T-helper 9 cell (primary cell): ENCODE data around the gene TOGARAM1.

ENCODE experiments used
- DNase-seq: peaks from one replicate; pipeline ENCODE4 v3.0.0-alpha.2; 2020

Gene TOGARAM1

DNA sequence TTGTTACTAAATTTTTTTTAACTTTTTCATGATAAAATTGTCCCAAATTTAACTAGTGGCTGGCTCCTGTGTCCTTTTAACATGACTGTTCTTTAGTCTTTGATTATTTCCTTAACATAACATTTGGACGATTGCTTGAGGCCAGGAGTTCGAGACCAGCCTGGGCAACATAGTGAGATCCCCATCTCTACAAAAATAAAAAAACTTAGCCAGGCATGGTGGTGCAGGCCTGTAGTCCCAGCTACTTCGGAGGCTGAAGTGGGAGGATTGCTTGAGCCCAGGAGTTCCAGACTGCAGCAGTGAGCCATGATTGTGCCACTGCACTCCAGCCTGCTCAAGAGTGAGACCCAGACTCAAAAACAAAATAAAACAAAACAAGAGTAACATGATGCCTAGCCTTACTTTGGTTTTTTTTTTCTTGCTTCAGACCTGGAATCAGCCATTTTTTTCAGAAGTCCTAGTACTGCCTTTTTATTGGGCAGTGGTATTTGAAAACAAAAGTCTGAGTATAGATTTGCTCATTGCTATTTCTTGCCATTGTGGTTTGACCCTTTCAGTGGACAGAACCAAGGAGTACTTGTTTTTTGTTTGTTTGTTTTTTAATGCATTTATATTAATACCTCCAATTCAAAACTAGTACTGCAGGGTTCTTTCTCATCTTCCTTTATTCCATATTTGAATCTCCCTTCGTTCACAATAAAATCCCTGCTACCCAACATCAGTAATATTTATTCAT is 4.8 kb downstream of the TOGARAM1 start:
- no peak for DNase-seq

DNA sequence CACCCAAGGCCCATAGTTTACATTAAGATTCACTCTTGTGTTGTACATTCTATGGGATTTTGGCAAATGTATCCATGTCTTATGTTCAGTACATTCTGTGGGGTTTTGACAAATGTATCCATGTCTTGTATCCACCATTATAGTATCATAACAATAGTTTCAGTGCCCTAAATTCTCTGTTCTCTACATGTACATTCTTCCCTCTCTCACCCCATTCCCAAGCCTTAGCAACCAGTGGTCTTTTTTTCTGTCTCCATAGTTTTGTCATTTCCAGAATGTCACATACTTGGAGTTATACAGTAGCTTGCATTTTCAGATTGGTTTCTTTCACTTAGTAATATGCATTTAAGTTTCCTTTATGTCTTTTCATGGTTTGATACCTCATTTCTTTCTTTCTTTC is 6.7 kb downstream of the TOGARAM1 start:
- no peak for DNase-seq

DNA sequence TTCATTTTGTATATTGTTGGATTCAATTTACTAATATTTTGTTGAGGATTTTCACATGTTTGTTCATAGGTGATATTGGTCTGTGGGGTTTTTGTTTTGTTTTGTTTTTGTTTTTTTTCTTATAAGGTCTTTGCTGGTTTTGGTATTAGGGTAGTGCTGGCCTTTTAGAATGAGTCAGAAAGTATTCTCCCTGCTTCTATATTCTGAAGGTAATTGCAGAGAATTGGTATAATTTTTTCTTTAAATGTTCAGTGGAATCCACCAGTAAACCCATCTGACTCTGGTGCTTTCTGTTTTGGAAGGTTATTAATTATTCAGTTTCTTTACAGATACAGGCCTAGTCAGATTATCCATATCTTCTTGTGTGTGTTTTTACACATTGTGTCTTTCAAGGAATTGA is 8.9 kb downstream of the TOGARAM1 start:
- no peak for DNase-seq

DNA sequence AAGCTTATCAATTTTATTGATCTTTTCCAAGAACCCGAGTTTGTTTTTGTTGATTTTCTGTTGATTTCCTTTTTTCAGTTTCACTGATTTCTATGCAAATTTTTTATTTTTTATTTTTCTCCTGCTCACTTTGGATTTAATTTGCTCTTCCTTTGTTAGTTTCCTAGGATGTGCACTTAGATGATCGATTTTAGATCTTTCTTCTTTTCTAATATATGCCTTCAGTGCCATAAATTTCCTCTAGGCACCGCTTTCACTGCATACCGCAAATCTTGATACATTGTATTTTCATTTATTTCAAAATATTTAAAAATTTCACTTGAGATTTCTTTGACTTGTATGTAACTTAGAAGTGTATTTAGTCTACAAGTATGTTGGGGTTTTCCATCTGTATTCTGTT is 9.5 kb downstream of the TOGARAM1 start:
- no peak for DNase-seq

DNA sequence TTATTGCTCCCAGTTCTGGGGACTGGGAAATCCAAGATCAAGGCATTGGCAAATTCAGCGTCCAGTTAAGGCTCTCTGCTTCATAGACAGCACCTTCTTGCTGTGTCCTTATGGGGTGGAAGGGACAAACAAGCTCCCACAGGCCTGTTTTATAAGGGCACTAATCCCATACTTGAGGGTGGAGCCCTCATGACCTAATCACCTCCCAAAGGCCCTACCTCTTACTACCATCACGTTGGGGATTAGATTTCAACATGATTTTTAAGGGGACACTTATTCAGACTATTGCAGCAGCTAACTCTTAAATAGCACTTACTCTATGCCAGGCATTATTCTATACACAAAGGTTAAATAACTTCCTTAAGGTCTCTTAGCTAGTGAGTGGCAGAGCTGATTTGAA is 17.3 kb downstream of the TOGARAM1 start:
- no peak for DNase-seq

DNA sequence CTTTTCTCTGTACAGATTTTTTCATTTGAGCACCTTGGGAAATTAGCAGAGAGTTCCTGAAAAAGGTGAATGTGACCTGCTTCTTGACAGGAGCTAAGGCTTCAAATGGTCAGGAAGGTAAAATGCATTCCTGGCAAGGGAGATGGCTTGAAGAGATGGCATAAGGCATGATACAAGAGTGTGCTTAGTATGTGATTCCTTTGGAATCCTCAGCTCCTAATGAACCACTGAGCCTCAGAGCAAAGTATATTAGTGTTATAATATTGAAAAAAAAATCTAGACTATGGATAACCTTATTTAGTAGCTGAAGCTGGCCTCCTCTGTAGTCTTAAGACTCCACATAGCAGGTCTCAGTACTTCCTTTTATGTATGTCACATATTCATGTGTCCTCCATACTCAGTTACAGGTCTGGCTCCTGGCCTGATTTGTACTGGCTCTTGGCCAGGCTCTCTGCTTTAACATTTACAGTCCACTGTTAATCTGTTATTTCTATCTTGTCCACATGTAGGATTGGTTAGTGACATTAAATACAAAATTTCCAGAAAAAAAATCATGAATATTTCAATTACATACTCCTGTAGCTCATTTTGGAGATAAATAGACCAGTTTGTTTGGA is 17.9 kb downstream of the TOGARAM1 start:
- DNase-seq = no peak

DNA sequence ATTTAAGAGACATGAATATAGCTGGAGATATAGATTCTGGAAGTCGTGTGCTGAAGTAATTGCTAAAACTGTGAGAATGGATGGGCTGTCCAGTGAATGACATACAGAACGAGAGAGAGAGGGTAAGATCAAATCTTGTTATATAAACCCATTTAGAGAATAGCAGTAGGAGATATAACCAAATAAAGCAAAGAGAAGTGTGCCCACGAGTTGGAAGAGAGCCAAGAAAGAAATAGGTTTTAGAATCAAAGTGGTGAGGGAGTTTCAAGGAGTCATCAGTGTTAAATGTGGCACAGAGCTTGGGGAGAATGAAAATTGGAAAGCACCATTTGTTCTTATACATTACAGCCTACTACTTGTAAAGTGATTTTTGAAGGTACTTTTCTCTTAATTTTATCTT is 19.2 kb downstream of the TOGARAM1 start:
- DNase-seq = no peak

DNA sequence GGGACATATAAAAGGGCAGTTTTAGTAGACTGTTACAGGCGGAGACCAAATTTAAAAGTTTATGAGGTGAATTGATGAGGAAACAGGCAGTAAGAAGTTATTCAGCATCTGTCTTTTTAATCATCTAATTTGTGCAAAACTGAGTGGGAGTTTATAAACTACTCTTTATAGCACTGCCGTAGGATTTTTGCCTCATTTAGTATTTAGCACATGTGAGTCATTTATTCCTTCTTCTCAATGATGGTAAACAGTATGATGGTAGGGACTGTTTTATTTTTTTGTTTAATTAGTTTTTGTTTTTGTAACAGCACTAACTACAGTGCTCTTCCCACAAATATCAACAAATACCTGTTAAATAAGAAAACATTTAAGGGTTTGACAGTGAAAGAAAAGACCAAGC is 20.6 kb downstream of the TOGARAM1 start:
- no peak for DNase-seq

DNA sequence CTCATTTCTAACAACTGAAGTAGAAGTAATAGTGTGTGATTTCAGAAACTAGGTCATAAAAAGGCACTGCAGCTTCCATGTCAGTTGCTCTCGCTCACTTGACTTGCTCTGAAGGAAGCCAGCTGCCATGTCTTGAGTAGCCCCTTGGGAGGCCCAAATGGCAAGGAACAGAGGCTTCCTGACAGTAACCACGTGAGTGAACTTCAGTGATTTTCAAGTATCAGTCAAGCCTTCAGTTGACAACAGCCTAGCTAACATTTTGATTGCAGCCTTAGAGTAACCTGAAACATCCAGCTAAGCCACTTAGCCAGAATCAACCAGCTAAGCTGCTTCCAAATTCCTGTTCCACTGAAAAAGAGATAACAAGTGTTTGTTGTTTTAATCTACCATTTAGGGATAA is 26.7 kb downstream of the TOGARAM1 start:
- no peak for DNase-seq

DNA sequence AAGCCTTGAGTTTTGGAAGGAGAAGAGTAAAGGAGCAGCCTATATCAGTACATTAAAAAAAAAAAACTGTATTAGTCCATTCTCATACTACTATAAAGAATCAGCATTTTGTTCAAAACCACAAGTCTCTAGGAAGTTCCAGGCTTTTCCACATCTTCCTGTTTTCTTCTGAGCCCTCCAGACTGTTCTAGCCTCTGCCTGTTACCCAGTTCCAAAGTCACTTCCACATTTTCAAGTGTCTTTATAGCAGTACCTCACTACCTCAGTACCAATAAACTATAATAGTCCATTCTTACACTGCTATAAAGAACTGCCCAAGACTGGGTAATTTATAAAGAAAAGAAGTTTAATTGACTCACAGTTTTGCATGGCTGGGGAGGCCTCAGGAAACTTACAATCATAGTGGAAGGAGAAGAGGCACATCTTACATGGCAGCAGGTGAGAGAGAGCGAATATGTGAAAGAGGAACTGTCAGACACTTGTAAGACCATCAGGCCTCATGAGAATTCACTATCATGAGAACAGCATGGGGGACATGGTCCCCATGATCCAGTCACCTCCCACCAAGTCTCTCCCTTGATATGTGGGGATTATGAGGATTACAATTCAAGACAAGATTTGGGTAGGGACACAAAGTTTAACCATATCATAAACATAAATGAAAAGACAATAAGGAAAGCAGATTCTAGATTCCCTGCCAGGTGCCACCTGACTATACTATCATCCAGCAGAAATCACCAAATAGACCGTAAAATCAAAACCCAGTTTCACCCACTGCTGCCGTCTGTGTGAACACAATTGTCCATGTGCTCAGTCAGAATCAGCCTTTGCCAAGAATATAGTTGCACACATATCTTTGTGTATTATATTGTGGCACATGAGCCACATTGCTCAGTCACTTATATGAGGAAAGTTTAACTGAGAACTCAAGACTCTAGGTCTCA is 27.8 kb downstream of the TOGARAM1 start:
- DNase-seq = no peak

DNA sequence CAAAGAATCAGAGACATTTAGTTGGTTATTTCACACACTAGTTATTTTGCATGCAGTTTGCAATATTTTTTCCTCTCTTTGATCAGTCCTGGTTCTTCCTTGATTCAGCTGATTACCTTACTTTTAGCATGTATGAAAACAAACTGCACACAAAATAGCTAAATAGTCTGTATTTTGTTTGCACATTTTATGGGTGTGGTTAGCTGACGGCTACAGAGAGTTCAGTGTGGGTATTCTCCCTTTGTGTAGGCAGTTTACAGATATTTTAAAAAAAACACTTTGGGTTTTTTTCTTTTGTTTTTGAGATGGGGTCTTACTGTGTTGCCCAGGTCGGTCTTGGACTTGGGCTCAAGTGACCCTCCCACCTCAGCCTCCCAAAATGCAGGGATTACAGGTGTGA is 28.5 kb downstream of the TOGARAM1 start:
- no peak for DNase-seq

DNA sequence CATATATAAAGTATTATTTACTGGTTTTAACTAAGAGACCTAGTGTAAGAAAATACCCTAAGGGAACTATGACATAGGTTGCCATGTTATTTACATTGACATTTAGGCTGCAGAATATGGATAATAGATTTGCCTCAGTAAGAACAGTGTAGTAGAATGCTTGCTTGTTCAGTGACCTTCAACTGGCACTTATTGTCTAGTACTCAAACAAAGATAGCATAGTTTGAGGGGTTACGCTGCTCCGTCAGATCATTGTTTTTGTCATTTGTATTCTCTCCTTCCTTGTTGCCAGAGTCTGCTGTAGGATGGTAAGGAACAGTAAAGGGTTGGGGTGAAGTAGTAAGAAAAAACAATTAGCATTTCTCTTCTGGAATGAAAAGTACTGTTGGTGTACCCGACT is 33.2 kb downstream of the TOGARAM1 start:
- DNase-seq = no peak

DNA sequence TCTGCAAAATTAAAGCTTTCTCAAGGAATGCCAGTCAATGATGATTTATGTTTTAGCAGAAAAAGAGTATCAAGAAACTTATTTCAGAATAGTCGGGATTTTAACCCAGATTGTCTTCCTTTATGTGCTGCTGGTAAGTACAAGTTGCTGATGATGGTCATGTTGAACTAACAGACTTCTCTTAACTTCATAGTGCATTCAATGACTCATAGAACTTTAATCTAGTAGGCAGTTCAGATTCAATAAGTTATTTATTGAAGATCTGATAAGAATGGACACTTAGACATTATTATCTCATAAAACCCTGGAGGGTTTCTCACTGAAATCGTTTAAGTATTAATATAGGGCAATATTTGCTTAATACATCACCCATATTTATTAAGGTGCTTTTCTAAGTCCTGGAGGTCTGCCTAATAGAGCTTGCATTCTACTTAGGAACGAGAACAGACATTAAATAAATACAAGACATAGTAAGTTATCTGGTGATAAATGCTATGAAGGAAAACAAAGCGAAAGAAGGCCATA is 33.8 kb downstream of the TOGARAM1 start:
- DNase-seq = no peak

DNA sequence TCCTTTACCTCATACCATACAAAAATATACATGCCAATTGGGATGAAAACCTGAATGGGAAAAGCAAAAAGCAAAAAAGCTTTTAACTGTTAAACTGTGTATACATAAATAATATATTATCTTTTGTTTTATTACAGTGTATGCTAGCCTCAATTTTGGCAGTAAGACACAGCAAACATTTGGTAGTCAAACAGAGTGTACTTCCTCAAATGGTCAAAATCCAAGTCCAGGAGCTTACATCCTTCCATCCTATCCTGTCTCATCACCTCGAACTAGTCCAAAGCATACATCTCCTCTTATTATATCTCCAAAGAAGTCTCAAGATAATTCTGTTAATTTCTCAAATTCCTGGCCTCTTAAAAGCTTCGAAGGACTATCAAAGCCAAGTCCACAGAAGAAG is 41.9 kb downstream of the TOGARAM1 start:
- DNase-seq = no peak

DNA sequence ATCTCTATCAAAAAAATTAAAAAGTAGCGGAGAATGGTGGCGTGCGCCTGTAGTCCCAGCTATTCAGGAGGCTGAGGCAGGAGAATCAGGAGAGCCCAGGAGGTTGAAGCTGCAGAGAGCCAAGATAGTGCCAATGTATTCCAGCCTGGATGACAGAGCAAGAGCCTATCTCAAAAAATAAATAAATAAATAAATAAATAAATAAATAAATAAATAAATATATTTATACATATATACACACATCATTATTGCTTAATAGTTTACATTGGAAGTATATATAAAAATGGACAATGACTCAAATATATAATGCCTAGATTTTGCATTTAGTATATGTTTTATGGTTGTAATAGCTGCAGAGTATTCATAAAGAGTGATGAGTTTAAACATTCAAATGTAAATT is 53.1 kb downstream of the TOGARAM1 start:
- DNase-seq = no peak

DNA sequence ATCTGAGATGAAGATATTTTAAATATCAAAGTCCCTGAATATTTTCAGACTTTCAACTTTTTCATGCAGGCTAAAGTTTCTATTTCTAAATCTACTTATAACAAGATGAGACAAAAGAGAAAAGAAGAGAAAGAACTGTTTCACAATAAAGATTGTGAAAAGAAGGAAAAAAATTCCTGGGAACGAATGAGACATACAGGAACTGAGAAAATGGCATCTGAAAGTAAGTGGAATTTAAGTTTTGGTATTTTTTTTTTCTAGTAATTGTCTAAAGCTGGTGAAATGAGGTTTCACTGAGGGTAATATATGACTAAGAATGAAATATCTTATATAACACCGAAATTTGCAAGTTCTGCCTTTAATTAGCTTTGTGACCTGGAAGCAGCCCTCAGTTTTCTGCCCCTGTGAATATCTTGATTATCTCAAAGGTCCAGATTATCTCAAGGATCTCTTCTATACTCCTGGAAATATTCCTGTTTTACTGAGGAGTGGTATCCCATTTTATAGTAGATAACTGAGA is 66.2 kb downstream of the TOGARAM1 start:
- DNase-seq = no peak

DNA sequence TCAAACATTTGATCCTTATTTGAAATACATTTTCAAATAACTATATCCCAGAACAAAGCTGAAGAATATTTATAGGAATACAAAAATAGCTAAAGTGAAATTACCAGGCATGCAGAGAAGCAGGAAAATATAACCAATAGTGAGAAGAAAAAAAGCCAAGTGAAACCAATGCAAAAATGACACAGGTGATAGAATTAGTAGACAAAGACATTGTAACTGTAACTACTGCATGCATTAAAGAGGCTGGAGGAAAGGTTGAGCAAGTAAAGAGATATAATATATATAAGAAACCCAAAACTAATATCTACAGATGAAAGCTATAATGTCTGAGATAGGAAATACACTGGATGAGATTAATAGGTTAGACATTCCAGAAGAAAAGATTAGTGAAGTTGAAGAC is 72.7 kb downstream of the TOGARAM1 start:
- no peak for DNase-seq

DNA sequence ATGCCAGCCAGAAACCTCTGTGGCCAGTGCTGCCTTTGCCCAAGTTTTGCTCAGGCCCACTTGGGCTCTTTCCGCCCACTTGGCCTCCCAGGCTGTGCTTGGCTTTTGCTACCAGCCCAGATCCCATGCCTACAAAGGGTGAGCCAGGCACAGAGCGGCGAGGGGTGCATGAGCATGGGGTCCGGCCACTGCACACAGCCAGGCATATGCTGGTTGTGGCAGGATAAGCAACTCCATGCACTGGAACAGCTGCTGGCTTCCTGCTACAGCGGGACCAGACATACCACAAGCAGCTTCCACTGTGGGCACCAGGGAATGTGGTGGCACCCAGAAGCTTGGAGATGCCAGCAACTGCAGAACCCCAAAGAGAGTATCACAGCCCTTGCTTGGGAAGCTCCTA is 76.3 kb downstream of the TOGARAM1 start:
- no peak for DNase-seq

DNA sequence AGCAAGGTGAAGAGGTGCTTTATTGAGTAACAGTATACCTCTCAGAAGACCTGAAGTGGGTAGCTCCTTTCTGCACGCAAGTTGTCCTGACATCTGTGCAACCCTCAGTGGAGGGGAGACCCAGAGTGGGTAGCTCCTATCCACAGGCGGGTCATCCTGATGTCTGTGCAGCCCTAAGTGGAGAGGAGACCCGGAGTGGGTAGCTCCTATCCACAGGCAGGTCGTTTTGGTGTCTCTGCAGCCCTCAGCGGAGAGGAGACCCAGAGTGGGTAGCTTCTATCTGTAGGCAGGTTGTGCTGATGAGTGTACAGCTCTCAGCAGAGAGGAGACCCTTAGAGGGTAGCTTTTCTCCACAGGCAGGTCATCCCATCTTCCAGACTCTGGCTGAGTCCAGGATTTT is 76.9 kb downstream of the TOGARAM1 start:
- no peak for DNase-seq

DNA sequence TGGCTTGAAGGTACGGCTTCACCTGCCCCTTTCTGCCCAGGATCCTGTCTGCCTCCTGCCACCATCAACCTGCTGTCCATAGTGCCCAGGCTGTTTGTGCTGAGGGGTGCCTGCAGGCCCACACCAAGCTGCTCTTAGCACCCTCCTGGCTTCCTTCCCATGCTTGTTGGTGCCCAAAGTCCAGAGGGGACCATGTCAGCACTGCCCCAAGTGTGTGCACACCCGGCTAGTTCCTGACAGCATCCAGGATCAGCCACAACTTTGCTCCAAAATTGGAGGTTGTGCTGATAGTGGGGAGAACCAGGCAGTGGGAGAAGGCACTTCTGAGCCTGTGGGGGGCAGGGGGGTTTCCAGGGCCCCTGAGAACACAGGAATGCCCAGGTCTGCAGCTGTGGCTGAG is 77.4 kb downstream of the TOGARAM1 start:
- no peak for DNase-seq

DNA sequence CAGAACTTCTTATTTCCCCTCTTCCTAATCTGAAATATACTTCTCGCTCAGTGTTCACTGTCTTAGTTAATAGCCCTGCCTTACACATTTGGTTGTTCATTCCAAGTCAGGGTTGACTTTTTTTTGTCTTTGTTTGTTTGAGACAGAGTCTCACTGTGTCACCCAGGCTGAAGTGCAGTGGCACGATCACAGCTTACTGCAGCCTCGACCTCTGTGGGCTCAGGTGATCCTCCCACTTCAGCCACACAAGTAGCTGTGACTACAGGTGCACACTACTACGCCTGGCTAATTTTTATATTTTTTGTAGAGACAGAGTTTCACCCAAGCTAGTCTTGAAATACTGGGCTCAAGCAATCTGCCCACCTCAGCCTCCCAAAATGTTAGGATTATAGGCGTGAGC is 79.7 kb downstream of the TOGARAM1 start:
- DNase-seq = no peak

DNA sequence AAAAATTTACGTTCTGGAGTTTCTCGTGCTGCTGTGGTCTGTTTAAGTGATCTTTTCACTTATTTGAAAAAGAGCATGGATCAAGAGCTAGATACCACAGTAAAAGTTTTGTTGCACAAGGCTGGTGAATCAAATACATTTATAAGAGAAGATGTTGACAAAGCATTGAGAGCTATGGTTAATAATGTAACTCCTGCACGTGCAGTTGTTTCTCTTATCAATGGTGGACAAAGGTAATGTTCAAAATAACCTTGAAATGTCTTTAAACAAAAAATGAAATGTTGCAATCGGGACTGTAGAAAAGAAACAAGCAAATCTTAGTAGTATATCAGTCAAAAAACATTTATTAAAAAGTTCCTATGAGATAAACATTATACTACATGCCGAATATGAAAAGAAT is 82.6 kb downstream of the TOGARAM1 start:
- DNase-seq = no peak

DNA sequence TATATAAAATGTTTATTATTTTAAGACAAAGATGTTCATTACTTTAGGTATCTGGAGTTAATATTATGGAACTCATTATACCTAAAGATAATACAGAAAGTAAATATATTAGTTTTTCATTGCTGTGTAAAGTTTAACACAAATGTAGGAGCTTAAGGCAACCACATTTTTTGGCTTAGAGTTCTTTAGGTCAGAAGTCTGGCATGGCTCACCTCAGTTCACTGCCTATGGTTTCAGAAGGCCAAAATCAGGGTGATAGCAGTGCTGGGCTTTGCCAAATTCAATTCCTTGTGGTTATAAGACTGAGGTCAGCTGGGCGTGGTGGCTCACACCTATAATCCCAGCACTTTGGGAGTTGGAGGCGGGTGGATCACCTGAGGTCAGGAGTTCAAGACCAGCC is 86.4 kb downstream of the TOGARAM1 start:
- DNase-seq = no peak
